ENCODE measurements around the gene MEIS3.

DNA sequence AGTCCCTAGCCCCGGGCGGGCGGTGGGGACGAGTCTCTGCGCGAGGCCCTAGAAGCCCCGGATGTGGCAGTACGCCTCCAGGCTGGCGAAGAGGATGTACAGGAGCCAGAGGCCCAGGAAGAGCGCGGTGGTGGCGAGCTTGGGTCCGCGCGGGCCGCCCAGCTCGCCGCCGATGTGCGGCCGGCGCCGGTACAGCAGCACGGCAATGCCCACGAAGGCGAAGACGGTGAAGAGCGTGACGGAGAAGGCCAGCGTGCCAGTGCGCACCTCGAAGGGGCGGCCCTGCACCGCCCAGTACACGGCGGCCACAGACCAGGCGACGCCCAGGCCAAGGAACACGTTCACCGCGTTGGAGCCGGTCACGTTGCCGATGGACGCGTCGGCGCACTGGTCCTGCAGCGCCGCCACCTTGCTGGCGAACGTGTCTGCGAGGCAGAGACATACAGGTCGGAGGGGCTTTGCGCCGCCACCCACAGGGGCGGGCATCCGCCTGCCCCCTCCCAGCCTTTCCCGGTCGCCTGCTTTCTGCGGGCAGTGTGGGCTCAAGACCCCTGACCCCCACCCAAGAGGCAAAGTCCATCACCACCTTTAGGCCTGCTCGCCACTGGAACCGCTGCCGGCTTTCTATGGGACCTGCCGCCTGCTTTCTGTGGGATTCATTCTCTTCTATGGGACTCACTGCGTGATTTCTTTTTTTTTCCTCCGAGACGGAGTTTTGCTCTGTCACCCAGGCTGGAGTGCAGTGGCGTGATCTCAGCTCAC, 10.9 kb upstream of the MEIS3 start:
- TF ChIP-seq EZH2phosphoT487 (IDR thresholded peaks at IDR 0.05; ENCODE audit: insufficient read depth, low read depth) (no peak), EZH2 (IDR thresholded peaks at IDR 0.05; ENCODE audit: insufficient read depth, poor library complexity, severe bottlenecking) (no peak)
